ENCODE results near the gene EEA1.

Gene EEA1

GRCh38 chr12:92726850-92727249 lies 202.2 kb downstream of the EEA1 start:
- TF ChIP-seq CTCF (IDR thresholded peaks at IDR 0.05; ENCODE audit: insufficient read depth, low read depth, low read length, missing control alignments): no peak
- no peak overlapping the region for H3K4me3 ChIP-seq (ENCODE audit: low read length)
- DNase-seq (ENCODE audit: low read depth): no peak

GRCh38 chr12:92722897-92723296 lies 206.2 kb downstream of the EEA1 start:
- TF ChIP-seq CTCF (IDR thresholded peaks at IDR 0.05; ENCODE audit: insufficient read depth, low read depth, low read length, missing control alignments): no peak
- DNase-seq (ENCODE audit: low read depth): no peak
- H3K4me3 ChIP-seq (ENCODE audit: low read length): no peak overlapping the region

GRCh38 chr12:92721656-92722055 lies 207.4 kb downstream of the EEA1 start:
- H3K4me3 ChIP-seq (ENCODE audit: low read length): no peak overlapping the region
- DNase-seq (ENCODE audit: low read depth): peak; percentile 19
- no peak for TF ChIP-seq CTCF (IDR thresholded peaks at IDR 0.05; ENCODE audit: insufficient read depth, low read depth, low read length, missing control alignments)

GRCh38 chr12:92721130-92721529 lies 208.0 kb downstream of the EEA1 start:
- DNase-seq (ENCODE audit: low read depth): no peak
- no peak for TF ChIP-seq CTCF (IDR thresholded peaks at IDR 0.05; ENCODE audit: insufficient read depth, low read depth, low read length, missing control alignments)
- H3K4me3 ChIP-seq (ENCODE audit: low read length): no peak overlapping the region

Data from epithelial cell of esophagus (primary cell).